ENCODE measurements around the gene AIPL1.

Gene AIPL1

GRCh38 chr17:6374271-6374691, 60.6 kb downstream of the AIPL1 start:
- peaks cover 32% of the 10 kb centered on the region for H3K27me3 Mint-ChIP-seq (ENCODE audit: low read depth, poor library complexity)
- H3K36me3 Mint-ChIP-seq (ENCODE audit: low read depth): no peaks in the 10 kb centered on the region
- peaks cover 16% of the 10 kb centered on the region for H3K4me1 Mint-ChIP-seq
- H3K27ac Mint-ChIP-seq: no peak overlapping the region
- TF ChIP-seq, protein P1, sequence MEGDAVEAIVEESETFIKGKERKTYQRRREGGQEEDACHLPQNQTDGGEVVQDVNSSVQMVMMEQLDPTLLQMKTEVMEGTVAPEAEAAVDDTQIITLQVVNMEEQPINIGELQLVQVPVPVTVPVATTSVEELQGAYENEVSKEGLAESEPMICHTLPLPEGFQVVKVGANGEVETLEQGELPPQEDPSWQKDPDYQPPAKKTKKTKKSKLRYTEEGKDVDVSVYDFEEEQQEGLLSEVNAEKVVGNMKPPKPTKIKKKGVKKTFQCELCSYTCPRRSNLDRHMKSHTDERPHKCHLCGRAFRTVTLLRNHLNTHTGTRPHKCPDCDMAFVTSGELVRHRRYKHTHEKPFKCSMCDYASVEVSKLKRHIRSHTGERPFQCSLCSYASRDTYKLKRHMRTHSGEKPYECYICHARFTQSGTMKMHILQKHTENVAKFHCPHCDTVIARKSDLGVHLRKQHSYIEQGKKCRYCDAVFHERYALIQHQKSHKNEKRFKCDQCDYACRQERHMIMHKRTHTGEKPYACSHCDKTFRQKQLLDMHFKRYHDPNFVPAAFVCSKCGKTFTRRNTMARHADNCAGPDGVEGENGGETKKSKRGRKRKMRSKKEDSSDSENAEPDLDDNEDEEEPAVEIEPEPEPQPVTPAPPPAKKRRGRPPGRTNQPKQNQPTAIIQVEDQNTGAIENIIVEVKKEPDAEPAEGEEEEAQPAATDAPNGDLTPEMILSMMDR (IDR thresholded peaks at IDR 0.05): no peak
- DNase-seq: no peak
- peak overlapping the region; percentile 71 for H3K4me3 Mint-ChIP-seq
- H3K9me3 Mint-ChIP-seq: peaks cover 11% of the 10 kb centered on the region
